SK-N-SH treated with all-trans-retinoic acid at 6 μM for 48 hours (cell line): Measurements from ENCODE around the gene NAMPT.

Source experiments
- ARNTL ChIP-seq: fragments of 450-650 bp; formaldehyde crosslinking; IDR thresholded peaks from 2 replicates; pipeline ENCODE4 v1.5.0; 2020; ENCODE audit warnings: low read depth, mild to moderate bottlenecking, moderate library complexity, borderline replicate concordance
- ISL1 ChIP-seq: fragments of 250-450 bp; sonication (Bioruptor Pico); IDR thresholded peaks from 2 replicates; pipeline ENCODE4 v2.1.2; 2022; ENCODE audit warnings: mild to moderate bottlenecking, moderate library complexity
- RARB ChIP-seq: fragments of 250-450 bp; sonication (Bioruptor Pico); IDR thresholded peaks from 2 replicates; pipeline ENCODE4 v1.8.0; 2021; ENCODE audit warnings: mild to moderate bottlenecking, moderate library complexity
- ZNF565 ChIP-seq: fragments of 450-650 bp; formaldehyde crosslinking; conservative IDR thresholded peaks from 2 replicates; pipeline ENCODE4 v1.5.0; 2020; ENCODE audit warnings: low read depth, mild to moderate bottlenecking, moderate library complexity
- TF ChIP-seq, protein P1 (sequence below): fragments of 250-450 bp; sonication (Bioruptor Pico); IDR thresholded peaks from 2 replicates; pipeline ENCODE4 v1.5.1; 2020; ENCODE audit warnings: low read depth, mild to moderate bottlenecking, moderate library complexity
- TF ChIP-seq, protein P2 (sequence below): fragments of 250-450 bp; sonication (Bioruptor Pico); IDR thresholded peaks from 2 replicates; pipeline ENCODE4 v1.8.0; 2020; ENCODE audit warnings: mild to moderate bottlenecking, moderate library complexity, borderline replicate concordance

GRCh38 chr7:106276513-106276912, 8.3 kb downstream of the NAMPT start:
- TF ChIP-seq, protein P1, sequence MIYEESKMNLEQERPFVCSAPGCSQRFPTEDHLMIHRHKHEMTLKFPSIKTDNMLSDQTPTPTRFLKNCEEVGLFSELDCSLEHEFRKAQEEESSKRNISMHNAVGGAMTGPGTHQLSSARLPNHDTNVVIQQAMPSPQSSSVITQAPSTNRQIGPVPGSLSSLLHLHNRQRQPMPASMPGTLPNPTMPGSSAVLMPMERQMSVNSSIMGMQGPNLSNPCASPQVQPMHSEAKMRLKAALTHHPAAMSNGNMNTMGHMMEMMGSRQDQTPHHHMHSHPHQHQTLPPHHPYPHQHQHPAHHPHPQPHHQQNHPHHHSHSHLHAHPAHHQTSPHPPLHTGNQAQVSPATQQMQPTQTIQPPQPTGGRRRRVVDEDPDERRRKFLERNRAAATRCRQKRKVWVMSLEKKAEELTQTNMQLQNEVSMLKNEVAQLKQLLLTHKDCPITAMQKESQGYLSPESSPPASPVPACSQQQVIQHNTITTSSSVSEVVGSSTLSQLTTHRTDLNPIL (CRISPR knock-in tag), result no peak
- TF ChIP-seq ISL1 (no peak), RARB (CRISPR knock-in tag) (no peak), ARNTL (no peak), ZNF565 (CRISPR knock-in tag) (no peak)
- TF ChIP-seq, protein P2, sequence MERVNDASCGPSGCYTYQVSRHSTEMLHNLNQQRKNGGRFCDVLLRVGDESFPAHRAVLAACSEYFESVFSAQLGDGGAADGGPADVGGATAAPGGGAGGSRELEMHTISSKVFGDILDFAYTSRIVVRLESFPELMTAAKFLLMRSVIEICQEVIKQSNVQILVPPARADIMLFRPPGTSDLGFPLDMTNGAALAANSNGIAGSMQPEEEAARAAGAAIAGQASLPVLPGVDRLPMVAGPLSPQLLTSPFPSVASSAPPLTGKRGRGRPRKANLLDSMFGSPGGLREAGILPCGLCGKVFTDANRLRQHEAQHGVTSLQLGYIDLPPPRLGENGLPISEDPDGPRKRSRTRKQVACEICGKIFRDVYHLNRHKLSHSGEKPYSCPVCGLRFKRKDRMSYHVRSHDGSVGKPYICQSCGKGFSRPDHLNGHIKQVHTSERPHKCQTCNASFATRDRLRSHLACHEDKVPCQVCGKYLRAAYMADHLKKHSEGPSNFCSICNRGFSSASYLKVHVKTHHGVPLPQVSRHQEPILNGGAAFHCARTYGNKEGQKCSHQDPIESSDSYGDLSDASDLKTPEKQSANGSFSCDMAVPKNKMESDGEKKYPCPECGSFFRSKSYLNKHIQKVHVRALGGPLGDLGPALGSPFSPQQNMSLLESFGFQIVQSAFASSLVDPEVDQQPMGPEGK (CRISPR knock-in tag), result no peak
